ENCODE measurements around the gene ISLR.

Gene ISLR

GRCh38 chr15:74158855-74159650 is 14.5 kb upstream of the ISLR start:
- no peak for TF ChIP-seq CTCF (IDR thresholded peaks at IDR 0.05)

GRCh38 chr15:74159773-74160172 is 13.7 kb upstream of the ISLR start:
- TF ChIP-seq CTCF (IDR thresholded peaks at IDR 0.05), result no peak

GRCh38 chr15:74165461-74165860 is 8.0 kb upstream of the ISLR start:
- no peak for TF ChIP-seq CTCF (IDR thresholded peaks at IDR 0.05)

GRCh38 chr15:74167891-74168331 is 5.6 kb upstream of the ISLR start:
- TF ChIP-seq CTCF (IDR thresholded peaks at IDR 0.05), result no peak

- no peak for TF ChIP-seq CTCF (IDR thresholded peaks at IDR 0.05)
These were observed 4.8 kb upstream of the ISLR start for GRCh38 chr15:74168711-74169126.

GRCh38 chr15:74170071-74170844 is 3.3 kb upstream of the ISLR start:
- no peak for TF ChIP-seq CTCF (IDR thresholded peaks at IDR 0.05)

GRCh38 chr15:74170875-74171578 is 2.5 kb upstream of the ISLR start:
- TF ChIP-seq CTCF (IDR thresholded peaks at IDR 0.05), result no peak

All from LNCAP (cell line).